Measurements from ENCODE around the gene CTXND2.
"Not testable (repeated sequence)": the region's sequence is repeated elsewhere in the genome, so short reads cannot be mapped to it uniquely, and the experiment has no call there.

- not testable (repeated sequence) for TF ChIP-seq CTCF (IDR thresholded peaks at IDR 0.05 in 8 of 11, conservative IDR thresholded peaks at IDR 0.05 in 3 of 11); POLR2A (IDR thresholded peaks at IDR 0.05); POLR2AphosphoS5 (IDR thresholded peaks at IDR 0.05)
Measured at GRCh38 chr1:150864200-150864599, 22.7 kb upstream of the CTXND2 start.

All from spleen (tissue), 7 donors.